Endothelial cell of umbilical vein (primary cell): ENCODE data around the gene SOX21. TPM values are rescaled to one million over a fixed set of nuclear protein-coding genes. Genes with fewer than 3 reads are reported as not detected.

Experiments
- BruUV-seq: library from RNA; stranded (reverse); fragments of 400-500 nt; replicated peaks from 2 replicates; lab custom pipeline; 2021; lab: Mats Ljungman, UMichigan
- CTCF ChIA-PET: fragments of 300-600, 350-600 bp; sonication (Branson Sonifier 250); formaldehyde crosslinking; loops from one replicate; lab custom pipeline; 2021; ENCODE audit warnings: antibody characterized with exemption, inconsistent platforms; lab: Charles Lee
- POLR2A ChIA-PET: fragments of 300-600, 350-600 bp; sonication (Branson Sonifier 250); formaldehyde crosslinking; loops from one replicate; lab custom pipeline; 2021; ENCODE audit warnings: antibody characterized with exemption, inconsistent platforms; lab: Charles Lee
- DNase-seq: peaks from one replicate; pipeline ENCODE4 v3.0.0-alpha.2; 2011; ENCODE audit warnings: low read depth, low spot score
- FAIRE-seq: peaks from 2 replicates; lab custom pipeline; 2011; peaks lifted over from hg19 to GRCh38; lab: Jason Lieb, UNC
- H2AFZ ChIP-seq: 2 replicates; pipeline ENCODE4 v1.6.0; 2012; ENCODE audit warnings: low read depth, low read length, control low read depth, inconsistent platforms
- H3K27ac ChIP-seq: 2 replicates; pipeline ENCODE4 v1.5.1; 2011; ENCODE audit warnings: low read depth, mild to moderate bottlenecking, control low read depth, low read length, moderate library complexity; ENCODE audit not compliant: insufficient read depth
- H3K27me3 ChIP-seq, 2 experiments: 2 replicates each; pipeline versions ENCODE4 v1.6.0 to v1.6.1; 2011; ENCODE audit warnings: low read length in 2 of 2, mixed read lengths in 1 of 2; ENCODE audit not compliant: control insufficient read depth in 2 of 2, insufficient read depth in 2 of 2
- H3K36me3 ChIP-seq, 2 experiments: 2 replicates in 1 of 2; 3 replicates in 1 of 2; pipeline ENCODE4 v1.5.1; 2011; ENCODE audit warnings: low read length in 2 of 2, mild to moderate bottlenecking in 1 of 2, moderate library complexity in 1 of 2; ENCODE audit not compliant: control insufficient read depth in 2 of 2, insufficient read depth in 2 of 2; ENCODE audit errors: extremely low read depth in 1 of 2
- H3K4me1 ChIP-seq: 3 replicates; pipeline ENCODE4 v1.5.1; 2011; ENCODE audit warnings: mild to moderate bottlenecking, low read length; ENCODE audit not compliant: control insufficient read depth, insufficient read depth; ENCODE audit errors: extremely low read depth
- H3K4me2 ChIP-seq: 2 replicates; pipeline ENCODE4 v1.6.1; 2011; ENCODE audit warnings: low read length, control low read depth, mixed read lengths; ENCODE audit not compliant: insufficient read depth
- H3K4me3 ChIP-seq, 3 experiments: fragments of 200-600 bp in 1 of 3; sonication (generic), shearing (Covaris generic) in 1 of 3; replicated peaks in 1 of 3; 2 replicates each; pipeline ENCODE4 v1.5.1; 2011 to 2016; ENCODE audit warnings: control low read depth in 3 of 3, low read length in 3 of 3, mild to moderate bottlenecking in 2 of 3, inconsistent platforms in 1 of 3, low read depth in 1 of 3, moderate library complexity in 1 of 3; ENCODE audit not compliant: insufficient read depth in 1 of 3
- H3K79me2 ChIP-seq: 2 replicates; pipeline ENCODE4 v1.6.0; 2012; ENCODE audit warnings: low read length, inconsistent platforms; ENCODE audit not compliant: control insufficient read depth, insufficient read depth
- H3K9ac ChIP-seq: replicated peaks from 2 replicates; pipeline ENCODE3; 2011; ENCODE audit warnings: low read length, control low read depth; ENCODE audit not compliant: insufficient read depth; ENCODE audit errors: extremely low read depth
- H3K9me1 ChIP-seq: replicated peaks from 3 replicates; pipeline ENCODE4 v1.6.0; 2011; ENCODE audit warnings: mild to moderate bottlenecking, low read length; ENCODE audit not compliant: control insufficient read depth, insufficient read depth; ENCODE audit errors: extremely low read depth
- H3K9me3 ChIP-seq: replicated peaks from 2 replicates; pipeline ENCODE4 v1.5.1; 2012; ENCODE audit warnings: low read length, inconsistent platforms; ENCODE audit not compliant: control insufficient read depth, insufficient read depth
- H4K20me1 ChIP-seq: replicated peaks from 2 replicates; pipeline ENCODE3; 2011; ENCODE audit warnings: mild to moderate bottlenecking, low read length; ENCODE audit not compliant: control insufficient read depth, insufficient read depth; ENCODE audit errors: extremely low read depth
- CTCF ChIP-seq, 2 donors: IDR thresholded peaks; 1 replicate in 1 of 2; 2 replicates in 1 of 2; pipeline ENCODE4 v1.5.1; 2011; ENCODE audit warnings: low read length in 2 of 2, mild to moderate bottlenecking in 2 of 2, moderate library complexity in 2 of 2, control low read depth in 1 of 2, inconsistent platforms in 1 of 2, low read depth in 1 of 2; ENCODE audit not compliant: insufficient read depth in 1 of 2; ENCODE audit errors: extremely low read depth in 1 of 2
- EZH2 ChIP-seq: IDR thresholded peaks from 2 replicates; pipeline ENCODE4 v1.6.1; 2012; ENCODE audit warnings: borderline replicate concordance, low read depth, mild to moderate bottlenecking, moderate library complexity, low read length, inconsistent platforms; ENCODE audit not compliant: severe bottlenecking
- FOS ChIP-seq: IDR thresholded peaks from 2 replicates; pipeline ENCODE4 v1.6.1; 2011; ENCODE audit warnings: mild to moderate bottlenecking, low read length, moderate library complexity, borderline replicate concordance; ENCODE audit not compliant: insufficient read depth
- MYC ChIP-seq: IDR thresholded peaks from one replicate; pipeline ENCODE4 v1.6.1; 2011; ENCODE audit warnings: mild to moderate bottlenecking, low read depth, low read length
- dilution Hi-C: fragments of 300-500 bp; cut with MboI; formaldehyde crosslinking; loops from one replicate; pipeline ENCODE4 v1.15.0; 2019; ENCODE audit warnings: low sequenced_read_pairs; ENCODE audit not compliant: extremely low pct_ligation_motif_present
- intact Hi-C: fragments of 100-400 bp; cut with micrococcal nuclease; formaldehyde crosslinking; loops from one replicate; pipeline ENCODE4 v1.10.0; 2022
- polyA plus RNA-seq, 4 experiments: library from polyadenylated mRNA; depleted of rRNA in 3 of 4; stranded (reverse) in 3 of 4; unstranded in 1 of 4; fragments of >200 nt; gene quantifications; 2 replicates each; pipeline versions ENCODE4 v1.2.1 to v1.2.3, GENCODE V29; 2011 to 2012; ENCODE audit warnings: missing spikeins in 1 of 4
- total RNA-seq: library from RNA; stranded (reverse); gene quantifications from 2 replicates; pipeline ENCODE4 v1.2.3, GENCODE V29; 2021

The SOX21 gene
- total and polyA plus RNA-seq, 2 donors (not counting 3 experiments of a cell fraction or from before 2014, with no cell fraction given): not detected

GRCh38 chr13:94710881-94711560 lies 1.3 kb downstream of the SOX21 start:
- intact Hi-C loops (loop anchor here (1.0 to 10.0 kb wide), 7 partner anchors 36 to 968 kb away; no protein-coding TSS in a partner anchor), dilution Hi-C loops (no loop called here)
- Histone ChIP-seq H3K36me3 (no peaks in the 10 kb centered on the region), H3K9ac (no peak overlapping the region), H3K27ac (no peak overlapping the region), H3K4me1 (peaks cover 12% of the 10 kb centered on the region), H3K27me3 (peaks cover 68 to 95% of the 10 kb centered on the region in 2 experiments), H3K4me3 (no peak overlapping the region), H3K9me1 (no peaks in the 10 kb centered on the region), H3K4me2 (peak overlapping the region; percentile 19), H3K79me2 (no peaks in the 10 kb centered on the region), H4K20me1 (no peaks in the 10 kb centered on the region), H2AFZ (peak overlapping the region; percentile 39), H3K9me3 (no peaks in the 10 kb centered on the region)
- ChIA-PET CTCF (no interaction called here), POLR2A (no interaction called here)
- DNase-seq (no peak), FAIRE-seq (no peak)
- no TSS peak for BruUV-seq
- TF ChIP-seq FOS: no peak
- no peak for TF ChIP-seq MYC
- peak; percentile 90 for TF ChIP-seq EZH2
- peak; percentile 31 to 33 for TF ChIP-seq CTCF (IDR thresholded peaks at IDR 0.05; ENCODE audit: extremely low read depth in 1 of 2, insufficient read depth in 1 of 2, low read depth in 1 of 2, low read length in 2 of 2)
